GM13976 (cell line): Measurements from ENCODE around the gene AMN.

Experiments
- DNase-seq: peaks from one replicate; pipeline ENCODE4 v3.0.0; 2012; ENCODE audit warnings: low spot score
- CTCF ChIP-seq: IDR thresholded peaks from 2 replicates; pipeline ENCODE4 v1.5.1; 2012; ENCODE audit warnings: borderline replicate concordance, mild to moderate bottlenecking; ENCODE audit not compliant: insufficient read depth; ENCODE audit errors: extremely low read depth, missing control alignments, control extremely low read depth
- in situ Hi-C: fragments of 300-500 bp; cut with MboI; formaldehyde crosslinking; loops from one replicate; pipeline ENCODE4 v1.12.0; 2022; ENCODE audit warnings: low sequenced_read_pairs, mixed read lengths, inconsistent platforms; ENCODE audit not compliant: unreplicated experiment

Gene AMN

GRCh38 chr14:102928412-102929240, 6.2 kb downstream of the AMN start:
- in situ Hi-C loops = no loop called here
- TF ChIP-seq CTCF = no peak
- DNase-seq = peak; percentile 91

GRCh38 chr14:102929241-102930137, 7.0 kb downstream of the AMN start:
- no peak for TF ChIP-seq CTCF
- in situ Hi-C loops = no loop called here
- DNase-seq = no peak

- in situ Hi-C loops = no loop called here
- TF ChIP-seq CTCF = no peak
- no peak for DNase-seq
Observed at GRCh38 chr14:102930138-102930752, 7.8 kb downstream of the AMN start.

GRCh38 chr14:102930753-102931579, 8.5 kb downstream of the AMN start:
- no peak for TF ChIP-seq CTCF
- in situ Hi-C loops = no loop called here
- no peak for DNase-seq

- DNase-seq = no peak
- TF ChIP-seq CTCF = no peak
- in situ Hi-C loops = no loop called here
Observed at GRCh38 chr14:102931580-102932285, 9.3 kb downstream of the AMN start.
